Limb (tissue), 2 donors: Measurements from ENCODE around the gene WNT4.
A peak's percentile ranks its signal among the peaks of the same experiment; 100 is the strongest.
"Not testable (repeated sequence)": the region's sequence is repeated elsewhere in the genome, so short reads cannot be mapped to it uniquely, and the experiment has no call there.

Source experiments
- DNase-seq, 2 donors: peaks; one replicate each; pipeline ENCODE4 v3.0.0-alpha.2; 2016; ENCODE audit errors: extremely low spot score in 2 of 2

The WNT4 gene

GRCh38 chr1:22111115-22111514 lies 31.8 kb downstream of the WNT4 start:
- DNase-seq: no peak

GRCh38 chr1:22110016-22110415 lies 32.9 kb downstream of the WNT4 start:
- DNase-seq: no peak

GRCh38 chr1:22108339-22109105 lies 34.4 kb downstream of the WNT4 start:
- no peak for DNase-seq

DNA sequence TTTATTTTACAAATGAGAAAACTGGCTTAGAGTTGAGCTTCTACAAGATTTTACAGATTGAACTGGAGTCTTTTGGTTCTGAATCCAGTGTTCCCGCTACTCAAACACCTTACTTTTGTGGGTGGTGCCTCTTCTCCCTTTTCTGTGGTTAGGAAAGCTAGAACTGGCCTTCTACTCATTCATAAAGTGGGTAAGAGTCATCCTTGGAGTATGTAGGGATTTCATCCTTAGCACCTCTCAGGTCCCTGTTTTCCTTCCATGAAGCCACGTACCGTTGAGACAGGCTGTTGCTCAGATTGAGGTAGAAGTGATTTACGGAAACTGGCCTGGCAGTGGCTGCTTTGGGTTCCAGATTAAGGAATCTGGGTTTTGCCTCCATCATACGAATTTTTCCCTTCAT lies 35.8 kb downstream of the WNT4 start:
- DNase-seq: no peak

- DNase-seq: peak in 1 of 2 donors; percentile 66
Measured at GRCh38 chr1:22105611-22106207, 37.2 kb downstream of the WNT4 start.

- DNase-seq: no peak
Measured at GRCh38 chr1:22104865-22105437, 37.9 kb downstream of the WNT4 start.

- no peak for DNase-seq
Measured at GRCh38 chr1:22104094-22104493, 38.8 kb downstream of the WNT4 start.

DNA sequence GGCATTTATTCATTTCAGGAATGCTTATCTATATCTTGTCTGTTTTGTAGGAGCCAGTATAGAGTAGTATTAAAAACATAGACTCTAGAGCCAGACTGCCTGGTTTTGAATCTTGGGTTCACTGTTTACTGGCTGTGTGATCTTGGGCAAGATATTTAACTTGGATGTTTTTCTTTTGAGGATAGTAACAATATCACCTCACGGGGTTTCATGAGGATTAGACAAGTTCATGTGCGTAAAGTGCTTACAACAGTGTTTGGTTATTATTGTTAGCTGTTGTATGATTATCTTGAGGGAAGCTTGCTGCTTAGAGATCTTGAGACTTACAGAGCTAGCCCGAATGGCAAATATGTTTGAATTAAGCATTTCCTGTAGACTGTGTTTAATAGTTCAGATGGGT lies 40.2 kb downstream of the WNT4 start:
- DNase-seq: no peak

DNA sequence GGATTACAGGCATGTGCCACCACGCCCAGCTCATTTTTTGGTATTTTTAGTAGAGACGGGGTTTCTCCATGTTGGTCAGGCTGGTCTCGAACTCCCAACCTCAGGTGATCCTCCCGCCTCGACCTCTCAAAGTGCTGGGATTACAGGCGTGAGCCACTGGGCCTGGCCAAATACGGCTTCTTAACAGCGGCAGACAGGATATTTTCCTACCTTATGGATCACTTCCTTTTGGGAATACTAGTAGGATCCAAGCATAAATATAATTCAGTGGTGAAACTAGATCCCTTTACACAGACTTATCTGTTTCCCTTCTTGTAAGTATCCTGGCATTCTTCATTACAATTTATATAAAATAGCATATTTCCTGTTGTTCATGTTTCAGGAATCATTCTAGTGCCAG lies 40.9 kb downstream of the WNT4 start:
- DNase-seq: no peak

DNA sequence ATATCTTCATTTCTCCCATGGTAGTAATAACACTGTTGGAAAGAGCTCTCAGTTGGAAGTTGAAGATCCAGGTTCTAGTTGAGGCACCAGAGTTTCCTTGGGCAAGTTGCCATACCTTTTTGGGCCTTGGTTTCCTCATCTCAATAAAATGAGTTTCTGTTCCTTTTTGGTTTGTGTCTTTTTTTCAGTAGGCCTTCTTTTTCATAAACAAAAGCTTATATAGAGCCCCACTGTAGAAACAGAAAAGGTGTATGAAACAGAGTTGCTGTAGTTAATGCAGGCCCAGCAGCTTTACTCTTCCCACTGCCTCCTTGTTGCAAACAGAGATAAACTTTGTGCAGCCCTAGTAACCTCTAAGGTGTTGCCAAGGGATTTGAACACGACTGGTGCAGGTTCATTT lies 41.7 kb downstream of the WNT4 start:
- DNase-seq: no peak

DNA sequence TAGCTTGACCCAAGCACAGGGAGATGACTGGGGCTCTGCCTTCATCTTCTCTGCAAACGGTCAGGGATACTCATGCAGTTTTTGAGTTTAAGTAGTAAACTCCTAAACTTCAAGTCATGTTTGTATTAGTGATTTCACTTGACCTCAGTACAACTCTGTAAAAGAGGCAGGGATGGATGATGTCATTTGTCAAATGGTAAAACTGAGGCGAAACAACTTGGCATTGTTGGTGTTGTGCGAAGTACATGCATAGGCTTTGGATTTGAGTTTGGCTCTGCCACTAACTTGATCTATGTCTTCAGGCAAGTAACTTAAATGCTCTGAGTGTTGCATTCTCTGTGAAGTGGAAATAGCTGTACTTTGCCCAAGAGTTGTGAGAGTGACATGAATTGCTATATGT lies 42.7 kb downstream of the WNT4 start:
- DNase-seq: no peak

DNA sequence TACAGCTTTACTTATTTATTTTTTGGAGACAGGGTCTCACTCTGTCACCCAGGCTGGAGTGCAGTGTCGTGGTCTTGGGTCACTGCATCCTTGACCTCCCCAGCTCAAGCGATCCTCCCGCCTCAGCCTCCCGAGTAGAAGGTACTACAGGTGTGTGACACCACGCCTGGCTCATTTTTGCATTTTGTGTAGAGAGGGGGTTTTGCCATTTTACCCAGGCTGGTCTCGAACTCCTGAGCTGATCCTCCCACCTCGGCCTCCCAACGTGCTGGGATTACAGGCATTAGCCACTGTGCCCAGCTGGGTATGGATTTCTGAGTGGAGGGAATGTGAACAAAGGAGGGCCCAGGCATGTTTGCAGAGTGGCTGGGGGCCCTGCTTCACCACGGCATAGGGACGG lies 44.1 kb downstream of the WNT4 start:
- no peak for DNase-seq

- no peak for DNase-seq
Measured at GRCh38 chr1:22096463-22096862, 46.4 kb downstream of the WNT4 start.

DNA sequence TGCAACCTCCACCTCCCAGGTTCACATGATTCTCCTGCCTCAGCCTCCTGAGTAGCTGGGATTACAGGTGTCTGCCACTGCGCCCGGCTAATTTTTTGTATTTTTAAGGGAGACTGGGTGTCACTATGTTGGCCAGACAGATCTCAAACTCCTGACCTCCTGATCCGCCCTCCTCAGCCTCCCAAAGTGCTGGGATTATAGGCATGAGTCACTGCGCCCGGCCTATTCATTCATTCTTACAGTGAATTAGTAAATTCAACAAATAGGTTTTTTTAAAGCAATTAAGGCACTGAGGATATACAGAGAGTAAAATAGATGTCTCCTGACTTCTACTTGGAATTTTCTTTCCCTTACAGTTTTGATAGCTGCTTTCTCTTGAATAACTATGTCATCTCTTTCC lies 46.9 kb downstream of the WNT4 start:
- DNase-seq: no peak

DNA sequence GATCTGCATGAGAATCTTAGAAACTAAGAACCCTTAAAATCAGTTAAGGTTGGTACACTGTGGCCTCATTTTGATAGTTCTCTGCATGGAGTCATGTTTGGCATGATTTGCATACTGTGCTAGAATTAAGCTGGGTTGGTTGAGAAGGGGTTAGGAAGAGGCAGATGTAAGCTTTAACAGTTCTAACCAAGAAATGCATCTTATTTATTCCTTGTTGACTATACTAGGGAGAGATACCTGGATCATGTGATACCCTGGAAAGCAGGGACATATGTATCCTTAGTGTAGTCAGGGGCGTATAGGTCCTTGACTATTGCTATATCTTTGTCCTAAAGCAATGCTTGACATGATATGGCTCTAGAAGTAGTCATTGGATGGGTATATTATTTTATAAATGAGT lies 49.4 kb downstream of the WNT4 start:
- no peak for DNase-seq

DNA sequence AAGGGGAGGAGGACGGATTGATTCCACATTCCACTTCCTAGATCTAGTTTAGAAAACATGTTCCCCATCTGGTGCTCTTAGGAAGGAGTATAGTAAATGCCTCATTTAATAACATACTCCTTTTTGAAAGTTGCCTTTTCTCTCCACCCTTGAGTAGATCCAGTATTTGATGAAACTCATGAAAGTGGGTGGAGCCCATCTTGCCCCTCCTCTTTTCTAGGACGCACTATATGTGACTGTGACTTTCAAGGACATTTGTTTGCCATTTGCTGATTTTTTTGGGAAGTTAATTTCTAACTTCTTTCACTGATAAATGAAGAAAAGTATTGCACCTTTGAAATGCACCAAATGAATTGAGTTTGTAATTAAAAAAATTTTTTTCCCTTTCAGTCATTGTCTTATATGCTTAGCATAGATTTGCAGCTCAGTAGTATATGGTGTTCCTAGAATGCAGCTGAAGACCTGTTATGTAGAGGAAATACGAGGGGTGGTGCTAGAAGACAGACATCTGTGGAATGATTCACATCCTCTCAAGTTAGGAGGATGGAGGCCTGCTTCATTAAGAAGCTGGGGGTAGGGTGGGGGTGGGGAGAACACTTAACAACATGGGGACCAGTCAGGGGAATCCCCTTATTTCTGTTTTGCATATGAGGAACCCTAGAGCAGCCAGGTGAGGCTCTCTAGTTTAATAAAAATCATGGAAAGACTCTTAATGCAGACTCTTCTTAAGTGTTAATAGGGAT lies 50.7 kb downstream of the WNT4 start:
- DNase-seq: not testable (repeated sequence)

- no peak for DNase-seq
Measured at GRCh38 chr1:22090867-22091266, 52.0 kb downstream of the WNT4 start.

- no peak for DNase-seq
Measured at GRCh38 chr1:22089787-22090186, 53.1 kb downstream of the WNT4 start.

GRCh38 chr1:22089134-22089571 lies 53.7 kb downstream of the WNT4 start:
- DNase-seq: no peak

- no peak for DNase-seq
Measured at GRCh38 chr1:22088331-22088730, 54.6 kb downstream of the WNT4 start.

DNA sequence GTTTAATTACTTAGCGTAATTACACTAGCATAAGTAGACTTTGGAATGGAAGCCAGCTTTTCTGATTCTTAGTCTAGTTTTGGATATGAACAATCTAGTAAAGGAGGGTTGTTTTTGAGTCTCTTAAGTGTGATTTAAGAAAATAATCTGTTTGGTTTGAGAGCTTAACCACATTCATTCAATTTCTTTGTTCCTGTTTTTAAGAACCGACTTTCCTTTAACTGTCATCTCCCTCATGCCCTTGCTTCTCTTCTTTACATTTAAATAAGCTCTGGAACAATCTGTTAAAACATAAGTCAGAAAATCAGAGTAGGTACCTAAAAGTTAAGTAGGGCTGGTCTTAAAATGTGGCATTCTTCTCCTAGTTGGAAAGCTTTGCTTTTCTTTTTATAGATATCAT lies 62.7 kb downstream of the WNT4 start:
- no peak for DNase-seq

DNA sequence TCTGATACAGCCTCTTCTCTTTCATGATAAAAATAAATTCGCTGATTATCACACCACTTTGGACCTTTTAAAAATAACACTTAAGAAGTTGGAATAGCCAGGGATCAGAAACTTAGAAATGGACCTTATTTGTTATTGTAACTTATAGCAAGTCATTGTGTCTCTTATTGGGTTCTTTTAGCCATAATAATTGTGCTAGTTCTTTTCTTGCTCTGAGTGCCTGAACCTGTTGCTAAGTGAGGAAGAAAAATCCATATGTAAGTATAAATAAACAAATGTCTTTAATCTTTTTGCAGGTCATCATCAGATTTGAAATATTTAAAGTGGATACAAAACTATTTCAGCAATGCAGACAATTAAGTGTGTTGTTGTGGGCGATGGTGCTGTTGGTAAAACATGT lies 64.8 kb downstream of the WNT4 start:
- DNase-seq: no peak
